HCT116 (cell line): ENCODE results near the gene MAML3. TPM values are rescaled to one million over a fixed set of nuclear protein-coding genes. Genes with fewer than 3 reads are reported as not detected.

Source experiments
- ATAC-seq: fragments of 200-7000 bp; cut with Tn5 transposase; 2 replicates; pipeline ENCODE4 v1.9.1; 2020; ENCODE audit warnings: mild to moderate bottlenecking, moderate library complexity
- BruUV-seq: library from RNA; stranded (reverse); fragments of 400-500 nt; replicated peaks from 2 replicates; lab custom pipeline; 2021; lab: Mats Ljungman, UMichigan
- CTCF ChIA-PET: fragments of 300-600 bp; sonication (Branson Sonifier 250); formaldehyde crosslinking; loops from one replicate; lab custom pipeline; 2021; ENCODE audit warnings: antibody characterized with exemption; lab: Charles Lee
- POLR2A ChIA-PET: fragments of 300-600, 350-600 bp; sonication (Branson Sonifier 250); formaldehyde crosslinking; loops from one replicate; lab custom pipeline; 2021; ENCODE audit warnings: antibody characterized with exemption; lab: Charles Lee
- RAD21 ChIA-PET, 2 experiments: fragments of 300-600 bp; sonication (Branson Sonifier 250); formaldehyde crosslinking; loops; one replicate each; lab custom pipeline; 2023; ENCODE audit warnings: low total read pairs in 2 of 2; ENCODE audit not compliant: uncharacterized antibody in 2 of 2, unreplicated experiment in 2 of 2, low non-redundant PET in 1 of 2; lab: Charles Lee
- DNase-seq: peaks from one replicate; pipeline ENCODE4 v3.0.0-alpha.2; 2010; ENCODE audit warnings: low read depth, low spot score
- H2AFZ ChIP-seq: fragments of 200-600 bp; shearing (Covaris generic), sonication (generic); 2 replicates; pipeline ENCODE4 v1.6.1; 2017; ENCODE audit warnings: low read depth, mixed run types, mixed read lengths, antibody characterized with exemption, low read length; ENCODE audit not compliant: poor library complexity, severe bottlenecking
- H3K27ac ChIP-seq: 2 replicates; pipeline ENCODE4 v1.5.1; 2012; ENCODE audit warnings: low read depth, low read length
- H3K27me3 ChIP-seq: fragments of 200-600 bp; sonication (generic); 2 replicates; pipeline ENCODE4 v1.6.1; 2016; ENCODE audit warnings: mixed run types, low read length, mixed read lengths; ENCODE audit not compliant: insufficient read depth
- H3K36me3 ChIP-seq, 2 experiments: fragments of 200-500 bp in 1 of 2; fragments of 200-600 bp in 1 of 2; sonication (Bioruptor generic) in 1 of 2; sonication (generic) in 1 of 2; 2 replicates each; pipeline versions ENCODE4 v1.5.1 to v1.6.1; 2014 to 2016; ENCODE audit warnings: low read length in 2 of 2, inconsistent platforms in 1 of 2, mixed read lengths in 1 of 2, mixed run types in 1 of 2; ENCODE audit not compliant: insufficient read depth in 2 of 2, control insufficient read depth in 1 of 2
- H3K4me1 ChIP-seq, 2 experiments: fragments of 200-600 bp in 1 of 2; sonication (generic) in 1 of 2; 2 replicates each; pipeline versions ENCODE4 v1.5.1 to v1.6.1; 2012 to 2017; ENCODE audit warnings: low read length in 2 of 2, inconsistent platforms in 1 of 2, mild to moderate bottlenecking in 1 of 2, mixed read lengths in 1 of 2, mixed run types in 1 of 2, moderate library complexity in 1 of 2; ENCODE audit not compliant: insufficient read depth in 2 of 2, control insufficient read depth in 1 of 2
- H3K4me2 ChIP-seq: fragments of 200-600 bp; sonication (generic); 2 replicates; pipeline ENCODE4 v1.6.1; 2017; ENCODE audit warnings: mixed run types, low read length, mixed read lengths
- H3K4me3 ChIP-seq, 2 experiments: fragments of 200-600 bp in 1 of 2; sonication (generic) in 1 of 2; replicated peaks in 1 of 2; 2 replicates each; pipeline ENCODE4 v1.5.1; 2011 to 2016; ENCODE audit warnings: low read length in 2 of 2, control low read depth in 1 of 2, low read depth in 1 of 2, mild to moderate bottlenecking in 1 of 2, mixed read lengths in 1 of 2, mixed run types in 1 of 2
- H3K79me2 ChIP-seq: fragments of 200-600 bp; sonication (generic); 2 replicates; pipeline ENCODE4 v1.6.1; 2017; ENCODE audit warnings: mild to moderate bottlenecking, mixed run types, low read length, moderate library complexity, mixed read lengths; ENCODE audit not compliant: insufficient read depth
- H3K9ac ChIP-seq: fragments of 200-600 bp; sonication (generic); 2 replicates; pipeline ENCODE4 v1.6.1; 2016; ENCODE audit warnings: low read length, mixed read lengths
- H3K9me2 ChIP-seq: fragments of 200-600 bp; sonication (generic), shearing (Covaris generic); 2 replicates; pipeline ENCODE4 v1.6.1; 2017; ENCODE audit warnings: mixed run types, mild to moderate bottlenecking, moderate library complexity; ENCODE audit not compliant: insufficient read depth
- H3K9me3 ChIP-seq, 2 experiments: fragments of 200-500 bp in 1 of 2; fragments of 200-600 bp in 1 of 2; sonication (Bioruptor generic) in 1 of 2; sonication (generic) in 1 of 2; 2 replicates each; pipeline ENCODE4 v1.6.1; 2014 to 2017; ENCODE audit warnings: low read length in 2 of 2, mixed read lengths in 2 of 2, inconsistent platforms in 1 of 2, low read depth in 1 of 2, mild to moderate bottlenecking in 1 of 2, mixed run types in 1 of 2, moderate library complexity in 1 of 2; ENCODE audit not compliant: control insufficient read depth in 1 of 2, insufficient read depth in 1 of 2
- H4K20me1 ChIP-seq: fragments of 200-600 bp; sonication (generic), shearing (Covaris generic); 2 replicates; pipeline ENCODE4 v1.6.1; 2017; ENCODE audit warnings: mixed run types, mild to moderate bottlenecking, moderate library complexity; ENCODE audit not compliant: insufficient read depth
- CEBPB ChIP-seq: IDR thresholded peaks from 2 replicates; pipeline ENCODE4 v1.6.1; 2012; ENCODE audit warnings: low read depth
- CTCF ChIP-seq, 3 experiments: fragments of 200-600 bp in 1 of 3; sonication (generic) in 1 of 3; IDR thresholded peaks in 2 of 3; conservative IDR thresholded peaks in 1 of 3; 2 replicates each; pipeline ENCODE4 v1.5.1; 2012 to 2017; ENCODE audit warnings: low read depth in 2 of 3, low read length in 2 of 3, antibody characterized with exemption in 1 of 3, borderline replicate concordance in 1 of 3, control low read depth in 1 of 3, mild to moderate bottlenecking in 1 of 3, mixed read lengths in 1 of 3, mixed run types in 1 of 3, moderate library complexity in 1 of 3; ENCODE audit not compliant: insufficient read depth in 1 of 3
- intact Hi-C: fragments of 100-400 bp; cut with micrococcal nuclease; formaldehyde crosslinking; loops from 2 replicates; pipeline ENCODE4 v1.10.0; 2022
- total RNA-seq: library from RNA; stranded (reverse); gene quantifications from one replicate; pipeline ENCODE4 v1.2.1, GENCODE V29; 2021; ENCODE audit not compliant: unreplicated experiment
- TF ChIP-seq, protein P1 (sequence below): IDR thresholded peaks from 2 replicates; pipeline ENCODE4 v1.6.1; 2011; ENCODE audit warnings: mild to moderate bottlenecking, low read length, moderate library complexity; ENCODE audit not compliant: insufficient replicate concordance; ENCODE audit errors: extremely low read depth

Gene MAML3
- total RNA-seq, 1 experiment from 2014 or later, result 3.1 TPM

DNA sequence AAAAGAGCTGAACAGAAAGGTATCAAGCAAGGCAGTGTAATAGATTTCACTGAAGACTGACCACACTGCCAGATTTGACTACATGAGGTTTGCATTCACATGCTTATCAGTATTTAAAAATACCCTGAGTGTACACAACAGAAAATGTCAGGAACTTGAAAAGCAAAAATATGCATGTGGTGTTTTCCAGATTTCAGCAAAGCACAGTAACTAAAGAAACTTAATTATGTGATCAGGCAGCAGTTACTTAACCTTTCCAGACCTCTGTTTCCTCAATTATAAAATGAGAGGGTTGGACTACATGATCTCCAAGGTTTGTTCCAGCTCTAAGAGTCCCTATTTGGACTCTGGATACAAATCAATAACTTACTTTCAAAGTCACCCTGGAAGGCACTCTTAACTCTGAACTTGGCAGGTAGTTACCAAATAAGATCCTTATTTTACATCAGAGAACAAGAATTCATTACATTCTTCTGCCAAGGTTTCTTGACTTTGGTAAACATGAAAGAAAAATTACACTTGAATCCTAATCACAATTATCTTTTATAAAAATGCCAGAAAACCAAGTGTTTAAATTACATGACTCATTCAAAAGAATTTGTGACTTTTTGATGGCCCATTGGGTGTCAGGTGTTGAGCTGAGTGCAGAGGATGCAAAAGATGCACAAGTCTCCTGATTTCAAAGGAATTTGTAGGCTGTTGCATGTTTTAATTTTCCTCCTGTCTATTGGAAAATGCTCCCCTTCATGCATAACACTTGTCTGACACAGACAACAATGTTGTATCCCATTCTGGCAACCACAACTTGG lies 246.8 kb downstream of the MAML3 start:
- H3K27ac ChIP-seq, result no peak overlapping the region
- H3K9me3 ChIP-seq, result no peaks in the 10 kb centered on the region
- no TSS peak for BruUV-seq
- POLR2A ChIA-PET, result no interaction called here
- no peak overlapping the region for H3K4me3 ChIP-seq
- no peaks in the 10 kb centered on the region for H3K36me3 ChIP-seq
- no peaks in the 10 kb centered on the region for H3K4me1 ChIP-seq
- H3K79me2 ChIP-seq, result no peaks in the 10 kb centered on the region
- no peak overlapping the region for H3K9ac ChIP-seq
- TF ChIP-seq CEBPB (no peak), CTCF (IDR thresholded peaks at IDR 0.05 in 2 of 3, conservative IDR thresholded peaks at IDR 0.05 in 1 of 3; ENCODE audit: borderline replicate concordance in 1 of 3, insufficient read depth in 1 of 3, low read depth in 2 of 3, low read length in 2 of 3) (no peak)
- TF ChIP-seq, protein P1, sequence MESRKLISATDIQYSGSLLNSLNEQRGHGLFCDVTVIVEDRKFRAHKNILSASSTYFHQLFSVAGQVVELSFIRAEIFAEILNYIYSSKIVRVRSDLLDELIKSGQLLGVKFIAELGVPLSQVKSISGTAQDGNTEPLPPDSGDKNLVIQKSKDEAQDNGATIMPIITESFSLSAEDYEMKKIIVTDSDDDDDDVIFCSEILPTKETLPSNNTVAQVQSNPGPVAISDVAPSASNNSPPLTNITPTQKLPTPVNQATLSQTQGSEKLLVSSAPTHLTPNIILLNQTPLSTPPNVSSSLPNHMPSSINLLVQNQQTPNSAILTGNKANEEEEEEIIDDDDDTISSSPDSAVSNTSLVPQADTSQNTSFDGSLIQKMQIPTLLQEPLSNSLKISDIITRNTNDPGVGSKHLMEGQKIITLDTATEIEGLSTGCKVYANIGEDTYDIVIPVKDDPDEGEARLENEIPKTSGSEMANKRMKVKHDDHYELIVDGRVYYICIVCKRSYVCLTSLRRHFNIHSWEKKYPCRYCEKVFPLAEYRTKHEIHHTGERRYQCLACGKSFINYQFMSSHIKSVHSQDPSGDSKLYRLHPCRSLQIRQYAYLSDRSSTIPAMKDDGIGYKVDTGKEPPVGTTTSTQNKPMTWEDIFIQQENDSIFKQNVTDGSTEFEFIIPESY, result no peak
- TF ChIP-seq, all 23 proteins: peak for 0
- Histone ChIP-seq H3K27me3 (no peaks in the 10 kb centered on the region), H3K9me2 (no peaks in the 10 kb centered on the region), H2AFZ (no peak overlapping the region), H4K20me1 (no peaks in the 10 kb centered on the region), H3K4me2 (no peak overlapping the region)
- CTCF ChIA-PET, result no interaction called here
- RAD21 ChIA-PET, result no interaction called here
- no peak for ATAC-seq
- intact Hi-C loops, result no loop called here
- no peak for DNase-seq
